HepG2 (cell line): ENCODE data around the gene NPDC1. TPM values are rescaled to one million over a fixed set of nuclear protein-coding genes. Genes with fewer than 3 reads are reported as not detected.
A peak's percentile ranks its signal among the peaks of the same experiment; 100 is the strongest.

Source experiments
- AGO2 ChIP-seq: fragments of 200-400 bp; formaldehyde crosslinking; optimal IDR thresholded peaks from 2 replicates; pipeline ENCODE3; 2017; ENCODE audit warnings: mild to moderate bottlenecking, low read depth, low read length, moderate library complexity
- LBX2 ChIP-seq: sonication (generic); formaldehyde crosslinking; IDR thresholded peaks from 2 replicates; pipeline ENCODE4 v1.5.0; 2020; ENCODE audit warnings: missing genetic modification reagents, mild to moderate bottlenecking, borderline replicate concordance
- MAX ChIP-seq: IDR thresholded peaks from 2 replicates; pipeline ENCODE4 v1.6.1; 2012; ENCODE audit warnings: inconsistent platforms
- MXD1 ChIP-seq: sonication (generic); formaldehyde crosslinking; IDR thresholded peaks from 2 replicates; pipeline ENCODE4 v1.4.0; 2020; ENCODE audit warnings: mild to moderate bottlenecking, missing genetic modification reagents
- MYC ChIP-seq: sonication (generic); formaldehyde crosslinking; IDR thresholded peaks from 2 replicates; pipeline ENCODE4 v1.9.0; 2021; ENCODE audit warnings: missing genetic modification reagents, borderline replicate concordance
- NAIF1 ChIP-seq: sonication (generic); formaldehyde crosslinking; IDR thresholded peaks from 2 replicates; pipeline ENCODE4 v1.5.0; 2020; ENCODE audit warnings: mild to moderate bottlenecking, missing genetic modification reagents, borderline replicate concordance
- NFE2 ChIP-seq: sonication (generic); formaldehyde crosslinking; IDR thresholded peaks from 2 replicates; pipeline ENCODE4 v1.4.0; 2020; ENCODE audit warnings: missing genetic modification reagents
- RBM39 ChIP-seq: fragments of 200-400 bp; formaldehyde crosslinking; IDR thresholded peaks from one replicate; pipeline ENCODE4 v1.6.1; 2018; ENCODE audit warnings: antibody characterized with exemption, mild to moderate bottlenecking, low read depth, low read length; ENCODE audit not compliant: poor library complexity, severe bottlenecking
- SAP130 ChIP-seq: IDR thresholded peaks from 2 replicates; pipeline ENCODE4 v1.6.1; 2016; ENCODE audit warnings: low read depth
- SIN3A ChIP-seq: IDR thresholded peaks from 2 replicates; pipeline ENCODE4 v1.6.1; 2011; ENCODE audit warnings: low read depth, mild to moderate bottlenecking, control low read depth, low read length, borderline replicate concordance
- SMAD9 ChIP-seq: sonication (generic); formaldehyde crosslinking; IDR thresholded peaks from 2 replicates; pipeline ENCODE4 v1.5.1; 2020; ENCODE audit warnings: mild to moderate bottlenecking, missing genetic modification reagents
- THAP9 ChIP-seq: sonication (generic); formaldehyde crosslinking; IDR thresholded peaks from 2 replicates; pipeline ENCODE4; 2020; ENCODE audit warnings: missing genetic modification reagents, mild to moderate bottlenecking, borderline replicate concordance
- ZBTB7B ChIP-seq: sonication (generic); formaldehyde crosslinking; IDR thresholded peaks from 2 replicates; pipeline ENCODE4 v1.4.0; 2020; ENCODE audit warnings: missing genetic modification reagents
- ZC3H13 ChIP-seq: sonication (generic); formaldehyde crosslinking; IDR thresholded peaks from 2 replicates; pipeline ENCODE4 v1.8.1; 2023; ENCODE audit warnings: mild to moderate bottlenecking, missing genetic modification reagents, moderate library complexity
- ZMAT3 ChIP-seq: sonication (generic); formaldehyde crosslinking; conservative IDR thresholded peaks from 2 replicates; pipeline ENCODE4 v1.7.0; 2021; ENCODE audit warnings: missing genetic modification reagents
- ZNF17 ChIP-seq: sonication (generic); formaldehyde crosslinking; IDR thresholded peaks from 2 replicates; pipeline ENCODE4 v1.5.0; 2020; ENCODE audit warnings: mild to moderate bottlenecking, missing genetic modification reagents
- ZNF205 ChIP-seq: IDR thresholded peaks from 2 replicates; pipeline ENCODE4 v1.6.1; 2018; ENCODE audit warnings: missing biosample characterization, missing genetic modification reagents
- ZNF30 ChIP-seq: sonication (generic); formaldehyde crosslinking; IDR thresholded peaks from 2 replicates; pipeline ENCODE4 v1.5.0; 2020; ENCODE audit warnings: mild to moderate bottlenecking, missing genetic modification reagents
- ZNF329 ChIP-seq: sonication (generic); formaldehyde crosslinking; IDR thresholded peaks from 2 replicates; pipeline ENCODE4 v1.9.0; 2021; ENCODE audit warnings: low read depth, mild to moderate bottlenecking, missing genetic modification reagents
- ZNF501 ChIP-seq: sonication (generic); formaldehyde crosslinking; IDR thresholded peaks from 2 replicates; pipeline ENCODE4 v1.5.1; 2020; ENCODE audit warnings: mild to moderate bottlenecking, moderate library complexity, missing genetic modification reagents
- ZNF644 ChIP-seq: IDR thresholded peaks from 2 replicates; pipeline ENCODE4 v1.6.1; 2016; ENCODE audit warnings: low read depth
- ZNF770 ChIP-seq: sonication (generic); formaldehyde crosslinking; IDR thresholded peaks from 2 replicates; pipeline ENCODE4 v1.5.0; 2020; ENCODE audit warnings: mild to moderate bottlenecking, missing genetic modification reagents
- ZSCAN20 ChIP-seq: sonication (generic); formaldehyde crosslinking; IDR thresholded peaks from 2 replicates; pipeline ENCODE4 v1.4.0; 2020; ENCODE audit warnings: missing genetic modification reagents, mild to moderate bottlenecking, borderline replicate concordance
- polyA plus RNA-seq, 8 experiments: library from polyadenylated mRNA; depleted of rRNA in 3 of 8; stranded (reverse) in 7 of 8; unstranded in 1 of 8; fragments of >200 nt; fragmentation: Illumina TruSeq in 4 of 8; extraction: Trizol in 4 of 8; gene quantifications; 2 replicates each; pipeline versions ENCODE4 v1.2.1 to v1.2.3, GENCODE V29; 2011 to 2016; ENCODE audit warnings: low read depth in 4 of 8, missing spikeins in 1 of 8, mixed read lengths in 1 of 8; ENCODE audit not compliant: insufficient read depth in 1 of 8
- total RNA-seq, 5 experiments: library from RNA; depleted of rRNA; stranded (reverse); fragments of >200 nt; fragmentation: Illumina TruSeq; extraction: Trizol; gene quantifications; 2 replicates each; pipeline ENCODE4 v1.2.3, GENCODE V29; 2016; ENCODE audit warnings: low read depth in 1 of 5

Gene NPDC1
- total and polyA plus RNA-seq, 2 of the 13 experiments (the other 11 are each of a cell fraction or from before 2014, with no cell fraction given): 0.84 to 5.4 TPM

GRCh38 chr9:137068539-137069507 is 22.8 kb upstream of the NPDC1 start (continued):
- TF ChIP-seq RBM39 (peak; percentile 3), SIN3A (0 out of 2 replicates have a peak, but pooled peaks have one; percentile 34), SMAD9 (CRISPR knock-in tag) (no peak), ZNF17 (CRISPR knock-in tag) (no peak), LBX2 (CRISPR knock-in tag) (0 out of 2 replicates have a peak, but pooled peaks have one; percentile 34), ZNF501 (CRISPR knock-in tag) (no peak), ZNF770 (0 out of 2 replicates have a peak, but pooled peaks have one; percentile 9), AGO2 (peak; percentile 0), ZBTB7B (CRISPR knock-in tag) (0 out of 2 replicates have a peak, but pooled peaks have one; percentile 12), THAP9 (peak; percentile 2; the same call in 1 of the 2 replicates), MXD1 (peak; percentile 35; the same call in 1 of the 2 replicates), NFE2 (no peak), SAP130 (CRISPR knock-in tag) (peak; percentile 57; the same call in 1 of the 2 replicates), ZSCAN20 (CRISPR knock-in tag) (no peak), ZNF30 (CRISPR knock-in tag) (peak; percentile 15; the same call in 1 of the 2 replicates), ZNF205 (0 out of 2 replicates have a peak, but pooled peaks have one; percentile 9), MYC (peak; percentile 36; the same call in 1 of the 2 replicates), ZC3H13 (CRISPR knock-in tag) (0 out of 2 replicates have a peak, but pooled peaks have one; percentile 2), ZNF644 (CRISPR knock-in tag) (no peak), ZMAT3 (CRISPR knock-in tag) (0 out of 2 replicates have a peak, but pooled peaks have one; percentile 42), MAX (peak; percentile 42; the same call in 1 of the 2 replicates), NAIF1 (CRISPR knock-in tag) (no peak; the same call in 1 of the 2 replicates), ZNF329 (CRISPR knock-in tag) (no peak)
